WI38 (cell line): ENCODE results near the gene SNAPC4.

Source experiments
- H3K4me3 ChIP-seq: 2 replicates; pipeline ENCODE4 v1.5.1; 2011; ENCODE audit warnings: low read depth, mild to moderate bottlenecking, control low read depth, low read length
- CTCF ChIP-seq: IDR thresholded peaks from 2 replicates; pipeline ENCODE4 v1.5.1; 2012; ENCODE audit warnings: low read depth, mild to moderate bottlenecking, control low read depth, low read length

Gene SNAPC4

GRCh38 chr9:136372006-136372405 is 28.0 kb downstream of the SNAPC4 start:
- no peak for TF ChIP-seq CTCF
- no peak overlapping the region for H3K4me3 ChIP-seq

GRCh38 chr9:136371533-136371880 is 28.5 kb downstream of the SNAPC4 start:
- H3K4me3 ChIP-seq, result no peak overlapping the region
- no peak for TF ChIP-seq CTCF

DNA sequence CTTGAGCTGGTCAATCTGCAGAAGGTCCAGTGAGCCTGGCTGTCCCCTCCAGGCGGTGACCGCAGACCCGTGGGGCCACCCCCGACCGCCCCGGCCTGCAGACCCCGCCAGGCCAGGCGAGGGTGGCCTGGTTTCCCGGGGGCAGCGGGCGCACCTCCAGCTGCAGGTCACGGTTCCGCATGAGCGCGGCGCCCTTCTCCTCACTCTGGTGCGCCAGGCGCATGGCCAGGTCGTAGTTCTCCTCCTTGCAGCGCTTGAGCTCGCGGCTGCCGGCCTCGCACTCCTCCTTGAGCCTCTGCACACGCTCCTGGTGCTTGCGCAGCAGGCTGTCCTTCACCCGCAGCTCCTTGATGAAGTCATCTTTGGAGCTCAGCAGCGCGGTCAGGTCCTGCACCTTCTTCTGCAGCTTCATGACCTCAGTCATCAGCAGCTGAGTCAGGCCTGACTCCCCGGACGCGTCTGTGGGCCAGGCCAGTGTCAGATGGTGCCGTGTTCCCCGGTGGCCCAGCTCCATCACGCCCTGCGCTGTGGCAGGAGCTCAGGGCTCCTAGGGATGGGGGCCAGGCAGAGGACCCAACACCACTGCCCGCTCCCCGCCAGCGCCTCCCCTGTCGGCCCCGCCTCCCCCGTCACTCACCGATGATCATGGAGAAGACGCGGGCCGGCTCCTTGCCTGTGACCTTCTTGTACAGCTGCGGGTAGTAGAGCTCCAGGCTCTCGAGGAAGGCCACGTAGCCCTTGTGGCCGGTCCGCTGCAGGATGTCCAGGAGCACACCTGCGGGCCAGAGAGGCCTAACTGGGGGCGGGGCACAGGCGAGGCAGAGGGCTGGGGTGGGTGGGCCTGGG is 29.1 kb downstream of the SNAPC4 start:
- no peak overlapping the region for H3K4me3 ChIP-seq
- no peak for TF ChIP-seq CTCF

GRCh38 chr9:136370037-136370436 is 29.9 kb downstream of the SNAPC4 start:
- H3K4me3 ChIP-seq, result no peak overlapping the region
- TF ChIP-seq CTCF, result no peak

GRCh38 chr9:136368190-136368589 is 31.8 kb downstream of the SNAPC4 start:
- TF ChIP-seq CTCF, result no peak
- no peak overlapping the region for H3K4me3 ChIP-seq

- TF ChIP-seq CTCF, result no peak
- no peak overlapping the region for H3K4me3 ChIP-seq
Measured at GRCh38 chr9:136367296-136368145, 32.4 kb downstream of the SNAPC4 start.

DNA sequence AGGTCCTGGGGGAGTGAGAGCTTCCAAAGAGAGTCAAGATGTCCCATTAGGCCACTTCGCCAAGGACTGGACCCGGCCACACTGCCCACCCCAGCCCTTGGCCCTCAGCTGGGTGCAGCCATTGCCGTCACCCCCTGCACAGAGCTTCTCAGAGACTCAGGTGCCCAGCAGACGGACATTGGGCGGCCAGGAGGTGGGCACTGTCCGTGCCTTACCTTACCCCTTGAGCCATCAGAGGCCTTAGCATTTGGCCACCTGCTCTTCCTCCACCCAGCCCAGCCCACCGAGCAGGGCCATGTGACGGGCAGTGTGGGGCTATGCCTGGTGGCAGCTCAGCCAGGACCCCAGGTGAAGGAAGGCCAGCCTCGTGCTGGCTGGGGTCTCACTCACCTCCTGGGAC is 33.1 kb downstream of the SNAPC4 start:
- no peak overlapping the region for H3K4me3 ChIP-seq
- TF ChIP-seq CTCF, result no peak
